HCT116 (cell line): Measurements from ENCODE around the gene HNMT. TPM values are rescaled to one million over a fixed set of nuclear protein-coding genes. Genes with fewer than 3 reads are reported as not detected.

Experiments
- ATAC-seq: fragments of 200-7000 bp; cut with Tn5 transposase; 2 replicates; pipeline ENCODE4 v1.9.1; 2020; ENCODE audit warnings: mild to moderate bottlenecking, moderate library complexity
- BruUV-seq: library from RNA; stranded (reverse); fragments of 400-500 nt; replicated peaks from 2 replicates; lab custom pipeline; 2021; lab: Mats Ljungman, UMichigan
- CTCF ChIA-PET: fragments of 300-600 bp; sonication (Branson Sonifier 250); formaldehyde crosslinking; loops from one replicate; lab custom pipeline; 2021; ENCODE audit warnings: antibody characterized with exemption; lab: Charles Lee
- POLR2A ChIA-PET: fragments of 300-600, 350-600 bp; sonication (Branson Sonifier 250); formaldehyde crosslinking; loops from one replicate; lab custom pipeline; 2021; ENCODE audit warnings: antibody characterized with exemption; lab: Charles Lee
- RAD21 ChIA-PET, 2 experiments: fragments of 300-600 bp; sonication (Branson Sonifier 250); formaldehyde crosslinking; loops; one replicate each; lab custom pipeline; 2023; ENCODE audit warnings: low total read pairs in 2 of 2; ENCODE audit not compliant: uncharacterized antibody in 2 of 2, unreplicated experiment in 2 of 2, low non-redundant PET in 1 of 2; lab: Charles Lee
- DNase-seq: peaks from one replicate; pipeline ENCODE4 v3.0.0-alpha.2; 2010; ENCODE audit warnings: low read depth, low spot score
- H2AFZ ChIP-seq: fragments of 200-600 bp; shearing (Covaris generic), sonication (generic); 2 replicates; pipeline ENCODE4 v1.6.1; 2017; ENCODE audit warnings: low read depth, mixed run types, mixed read lengths, antibody characterized with exemption, low read length; ENCODE audit not compliant: poor library complexity, severe bottlenecking
- H3K27ac ChIP-seq: 2 replicates; pipeline ENCODE4 v1.5.1; 2012; ENCODE audit warnings: low read depth, low read length
- H3K27me3 ChIP-seq: fragments of 200-600 bp; sonication (generic); 2 replicates; pipeline ENCODE4 v1.6.1; 2016; ENCODE audit warnings: mixed run types, low read length, mixed read lengths; ENCODE audit not compliant: insufficient read depth
- H3K36me3 ChIP-seq, 2 experiments: fragments of 200-500 bp in 1 of 2; fragments of 200-600 bp in 1 of 2; sonication (Bioruptor generic) in 1 of 2; sonication (generic) in 1 of 2; 2 replicates each; pipeline versions ENCODE4 v1.5.1 to v1.6.1; 2014 to 2016; ENCODE audit warnings: low read length in 2 of 2, inconsistent platforms in 1 of 2, mixed read lengths in 1 of 2, mixed run types in 1 of 2; ENCODE audit not compliant: insufficient read depth in 2 of 2, control insufficient read depth in 1 of 2
- H3K4me1 ChIP-seq, 2 experiments: fragments of 200-600 bp in 1 of 2; sonication (generic) in 1 of 2; 2 replicates each; pipeline versions ENCODE4 v1.5.1 to v1.6.1; 2012 to 2017; ENCODE audit warnings: low read length in 2 of 2, inconsistent platforms in 1 of 2, mild to moderate bottlenecking in 1 of 2, mixed read lengths in 1 of 2, mixed run types in 1 of 2, moderate library complexity in 1 of 2; ENCODE audit not compliant: insufficient read depth in 2 of 2, control insufficient read depth in 1 of 2
- H3K4me2 ChIP-seq: fragments of 200-600 bp; sonication (generic); 2 replicates; pipeline ENCODE4 v1.6.1; 2017; ENCODE audit warnings: mixed run types, low read length, mixed read lengths
- H3K4me3 ChIP-seq, 2 experiments: fragments of 200-600 bp in 1 of 2; sonication (generic) in 1 of 2; replicated peaks in 1 of 2; 2 replicates each; pipeline ENCODE4 v1.5.1; 2011 to 2016; ENCODE audit warnings: low read length in 2 of 2, control low read depth in 1 of 2, low read depth in 1 of 2, mild to moderate bottlenecking in 1 of 2, mixed read lengths in 1 of 2, mixed run types in 1 of 2
- H3K79me2 ChIP-seq: fragments of 200-600 bp; sonication (generic); 2 replicates; pipeline ENCODE4 v1.6.1; 2017; ENCODE audit warnings: mild to moderate bottlenecking, mixed run types, low read length, moderate library complexity, mixed read lengths; ENCODE audit not compliant: insufficient read depth
- H3K9ac ChIP-seq: fragments of 200-600 bp; sonication (generic); 2 replicates; pipeline ENCODE4 v1.6.1; 2016; ENCODE audit warnings: low read length, mixed read lengths
- H3K9me2 ChIP-seq: fragments of 200-600 bp; sonication (generic), shearing (Covaris generic); 2 replicates; pipeline ENCODE4 v1.6.1; 2017; ENCODE audit warnings: mixed run types, mild to moderate bottlenecking, moderate library complexity; ENCODE audit not compliant: insufficient read depth
- H3K9me3 ChIP-seq, 2 experiments: fragments of 200-500 bp in 1 of 2; fragments of 200-600 bp in 1 of 2; sonication (Bioruptor generic) in 1 of 2; sonication (generic) in 1 of 2; 2 replicates each; pipeline ENCODE4 v1.6.1; 2014 to 2017; ENCODE audit warnings: low read length in 2 of 2, mixed read lengths in 2 of 2, inconsistent platforms in 1 of 2, low read depth in 1 of 2, mild to moderate bottlenecking in 1 of 2, mixed run types in 1 of 2, moderate library complexity in 1 of 2; ENCODE audit not compliant: control insufficient read depth in 1 of 2, insufficient read depth in 1 of 2
- H4K20me1 ChIP-seq: fragments of 200-600 bp; sonication (generic), shearing (Covaris generic); 2 replicates; pipeline ENCODE4 v1.6.1; 2017; ENCODE audit warnings: mixed run types, mild to moderate bottlenecking, moderate library complexity; ENCODE audit not compliant: insufficient read depth
- CBX3 ChIP-seq: IDR thresholded peaks from 2 replicates; pipeline ENCODE4 v1.6.1; 2012; ENCODE audit warnings: low read depth
- CTCF ChIP-seq, 3 experiments: fragments of 200-600 bp in 1 of 3; sonication (generic) in 1 of 3; IDR thresholded peaks in 2 of 3; conservative IDR thresholded peaks in 1 of 3; 2 replicates each; pipeline ENCODE4 v1.5.1; 2012 to 2017; ENCODE audit warnings: low read depth in 2 of 3, low read length in 2 of 3, antibody characterized with exemption in 1 of 3, borderline replicate concordance in 1 of 3, control low read depth in 1 of 3, mild to moderate bottlenecking in 1 of 3, mixed read lengths in 1 of 3, mixed run types in 1 of 3, moderate library complexity in 1 of 3; ENCODE audit not compliant: insufficient read depth in 1 of 3
- EGR1 ChIP-seq: IDR thresholded peaks from 2 replicates; pipeline ENCODE4 v1.6.1; 2012; ENCODE audit warnings: low read depth
- ELF1 ChIP-seq: IDR thresholded peaks from 2 replicates; pipeline ENCODE4 v1.6.1; 2012; ENCODE audit warnings: low read depth, borderline replicate concordance
- FOSL1 ChIP-seq: IDR thresholded peaks from 2 replicates; pipeline ENCODE4 v1.6.1; 2012; ENCODE audit warnings: low read depth
- JUND ChIP-seq: IDR thresholded peaks from 2 replicates; pipeline ENCODE4 v1.6.1; 2012
- POLR2A ChIP-seq: IDR thresholded peaks from 2 replicates; pipeline ENCODE4 v1.7.0; 2011; ENCODE audit warnings: borderline replicate concordance; ENCODE audit not compliant: insufficient read depth, insufficient read length; ENCODE audit errors: extremely low read depth
- SRF ChIP-seq: IDR thresholded peaks from 2 replicates; pipeline ENCODE4 v1.6.1; 2012; ENCODE audit warnings: low read depth
- TCF7L2 ChIP-seq: IDR thresholded peaks from 2 replicates; pipeline ENCODE4 v1.7.0; 2011; ENCODE audit warnings: borderline replicate concordance, inconsistent platforms; ENCODE audit not compliant: insufficient read depth, insufficient read length; ENCODE audit errors: extremely low read depth
- YY1 ChIP-seq: IDR thresholded peaks from 2 replicates; pipeline ENCODE4 v1.6.1; 2011; ENCODE audit warnings: low read length, low read depth, moderate library complexity, mild to moderate bottlenecking; ENCODE audit not compliant: insufficient replicate concordance; ENCODE audit errors: extremely low read depth
- ZFX ChIP-seq: fragments of 450-650 bp; IDR thresholded peaks from 2 replicates; pipeline ENCODE4 v1.6.1; 2017
- intact Hi-C: fragments of 100-400 bp; cut with micrococcal nuclease; formaldehyde crosslinking; loops from 2 replicates; pipeline ENCODE4 v1.10.0; 2022
- total RNA-seq: library from RNA; stranded (reverse); gene quantifications from one replicate; pipeline ENCODE4 v1.2.1, GENCODE V29; 2021; ENCODE audit not compliant: unreplicated experiment
- TF ChIP-seq, protein P1 (sequence below): IDR thresholded peaks from 2 replicates; pipeline ENCODE4 v1.6.1; 2012; ENCODE audit warnings: low read depth

Gene HNMT
- total RNA-seq, 1 experiment from 2014 or later = not detected

DNA sequence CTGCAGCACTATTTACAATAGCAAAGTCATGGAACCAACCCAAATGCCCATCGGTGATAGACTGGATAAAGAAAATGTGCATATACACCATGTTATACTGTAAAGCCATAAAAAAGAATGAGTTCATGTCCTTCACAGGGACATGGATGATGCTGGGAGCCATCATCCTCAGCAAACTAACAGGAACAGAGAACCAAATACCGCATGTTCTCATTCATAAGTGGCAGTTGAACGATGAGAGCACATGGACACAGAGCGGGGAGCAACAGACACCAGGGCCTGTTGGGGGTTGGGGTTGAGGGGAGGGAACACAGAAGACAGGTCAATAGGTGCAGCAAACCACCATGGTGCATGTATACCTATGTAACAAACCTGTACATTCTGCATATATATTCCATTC lies 33.5 kb downstream of the HNMT start (continued):
- TF ChIP-seq, protein P1, sequence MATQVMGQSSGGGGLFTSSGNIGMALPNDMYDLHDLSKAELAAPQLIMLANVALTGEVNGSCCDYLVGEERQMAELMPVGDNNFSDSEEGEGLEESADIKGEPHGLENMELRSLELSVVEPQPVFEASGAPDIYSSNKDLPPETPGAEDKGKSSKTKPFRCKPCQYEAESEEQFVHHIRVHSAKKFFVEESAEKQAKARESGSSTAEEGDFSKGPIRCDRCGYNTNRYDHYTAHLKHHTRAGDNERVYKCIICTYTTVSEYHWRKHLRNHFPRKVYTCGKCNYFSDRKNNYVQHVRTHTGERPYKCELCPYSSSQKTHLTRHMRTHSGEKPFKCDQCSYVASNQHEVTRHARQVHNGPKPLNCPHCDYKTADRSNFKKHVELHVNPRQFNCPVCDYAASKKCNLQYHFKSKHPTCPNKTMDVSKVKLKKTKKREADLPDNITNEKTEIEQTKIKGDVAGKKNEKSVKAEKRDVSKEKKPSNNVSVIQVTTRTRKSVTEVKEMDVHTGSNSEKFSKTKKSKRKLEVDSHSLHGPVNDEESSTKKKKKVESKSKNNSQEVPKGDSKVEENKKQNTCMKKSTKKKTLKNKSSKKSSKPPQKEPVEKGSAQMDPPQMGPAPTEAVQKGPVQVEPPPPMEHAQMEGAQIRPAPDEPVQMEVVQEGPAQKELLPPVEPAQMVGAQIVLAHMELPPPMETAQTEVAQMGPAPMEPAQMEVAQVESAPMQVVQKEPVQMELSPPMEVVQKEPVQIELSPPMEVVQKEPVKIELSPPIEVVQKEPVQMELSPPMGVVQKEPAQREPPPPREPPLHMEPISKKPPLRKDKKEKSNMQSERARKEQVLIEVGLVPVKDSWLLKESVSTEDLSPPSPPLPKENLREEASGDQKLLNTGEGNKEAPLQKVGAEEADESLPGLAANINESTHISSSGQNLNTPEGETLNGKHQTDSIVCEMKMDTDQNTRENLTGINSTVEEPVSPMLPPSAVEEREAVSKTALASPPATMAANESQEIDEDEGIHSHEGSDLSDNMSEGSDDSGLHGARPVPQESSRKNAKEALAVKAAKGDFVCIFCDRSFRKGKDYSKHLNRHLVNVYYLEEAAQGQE = no peak
- no peak for TF ChIP-seq POLR2A
- TF ChIP-seq EGR1 = no peak
- no peak for TF ChIP-seq ELF1

DNA sequence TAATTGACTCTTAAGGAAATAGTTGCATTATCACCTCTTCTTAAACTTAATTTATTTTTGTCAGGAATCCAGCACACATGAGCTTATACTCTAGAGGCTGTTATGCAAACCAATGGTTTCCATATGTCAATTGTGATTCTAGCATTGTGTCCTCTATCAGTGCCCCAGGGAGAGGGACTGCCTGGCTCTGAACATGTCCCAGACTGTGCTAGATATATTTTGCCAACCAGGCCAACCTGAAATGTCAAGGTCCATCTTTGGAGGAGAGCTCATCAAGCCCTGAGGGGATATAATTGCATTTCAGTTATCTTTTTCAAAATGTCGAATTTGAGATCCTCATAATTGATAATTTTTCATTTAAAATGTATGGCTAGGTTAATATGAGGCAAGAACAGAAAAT lies 34.2 kb downstream of the HNMT start:
- no peak overlapping the region for H2AFZ ChIP-seq
- intact Hi-C loops = no loop called here
- H3K4me1 ChIP-seq = no peaks in the 10 kb centered on the region
- no peak overlapping the region for H3K4me2 ChIP-seq
- ChIA-PET RAD21 (no interaction called here), POLR2A (no interaction called here), CTCF (no interaction called here)
- no peak overlapping the region for H3K4me3 ChIP-seq
- ATAC-seq (no peak), DNase-seq (no peak)
- H3K9me3 ChIP-seq = no peaks in the 10 kb centered on the region
- H3K27ac ChIP-seq = no peak overlapping the region
- H4K20me1 ChIP-seq = no peaks in the 10 kb centered on the region
- H3K27me3 ChIP-seq = no peaks in the 10 kb centered on the region
- TF ChIP-seq SRF = no peak
- TF ChIP-seq TCF7L2 = no peak
- TF ChIP-seq JUND = no peak
- no peak for TF ChIP-seq YY1
- TF ChIP-seq ZFX = no peak
- TF ChIP-seq CTCF (IDR thresholded peaks at IDR 0.05 in 2 of 3, conservative IDR thresholded peaks at IDR 0.05 in 1 of 3; ENCODE audit: borderline replicate concordance in 1 of 3, insufficient read depth in 1 of 3, low read depth in 2 of 3, low read length in 2 of 3) = no peak
- TF ChIP-seq EGR1 = no peak
- TF ChIP-seq CBX3 = no peak
- TF ChIP-seq FOSL1 = no peak
- no peaks in the 10 kb centered on the region for H3K36me3 ChIP-seq
- BruUV-seq = no TSS peak
- H3K79me2 ChIP-seq = no peaks in the 10 kb centered on the region
- H3K9ac ChIP-seq = no peak overlapping the region
- H3K9me2 ChIP-seq = no peaks in the 10 kb centered on the region
